GM19238 (cell line): ENCODE measurements around the gene CACHD1.

ENCODE experiments used
- DNase-seq: peaks from one replicate; pipeline ENCODE4 v3.0.0; 2011; ENCODE audit warnings: low spot score; ENCODE audit not compliant: insufficient read length

The CACHD1 gene

GRCh38 chr1:64469977-64470664, at the start of gene CACHD1:
CACHD1 (plus strand) TSS chr1:64470129; CDS start chr1:64470745, 616 bp downstream.
- DNase-seq = peak; percentile 53

GRCh38 chr1:64421377-64421776, 48.6 kb upstream of the CACHD1 start:
- DNase-seq = no peak

- no peak for DNase-seq
Observed at GRCh38 chr1:64423526-64423925, 46.4 kb upstream of the CACHD1 start.

- DNase-seq = no peak
Observed at GRCh38 chr1:64424412-64424811, 45.5 kb upstream of the CACHD1 start.

DNA sequence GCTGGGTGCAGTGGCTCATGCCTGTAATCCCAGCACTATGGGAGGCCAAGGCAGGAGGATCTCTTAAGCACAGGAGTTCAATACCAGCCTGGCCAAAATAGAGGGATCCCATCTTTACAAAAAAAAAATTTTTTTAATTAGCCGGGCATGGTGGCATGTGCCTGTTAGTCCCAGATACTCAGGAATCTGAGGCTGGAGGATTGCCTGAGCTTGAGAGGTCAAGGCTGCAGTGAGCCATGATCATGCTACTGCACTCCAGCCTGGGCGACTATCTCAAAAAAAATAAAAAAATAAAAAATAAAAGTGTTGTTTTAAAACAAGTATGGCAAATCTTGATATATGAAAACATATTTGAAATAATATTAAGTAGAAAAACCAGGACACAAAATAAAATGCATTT, 44.4 kb upstream of the CACHD1 start:
- no peak for DNase-seq

GRCh38 chr1:64426681-64427080, 43.2 kb upstream of the CACHD1 start:
- DNase-seq = no peak

DNA sequence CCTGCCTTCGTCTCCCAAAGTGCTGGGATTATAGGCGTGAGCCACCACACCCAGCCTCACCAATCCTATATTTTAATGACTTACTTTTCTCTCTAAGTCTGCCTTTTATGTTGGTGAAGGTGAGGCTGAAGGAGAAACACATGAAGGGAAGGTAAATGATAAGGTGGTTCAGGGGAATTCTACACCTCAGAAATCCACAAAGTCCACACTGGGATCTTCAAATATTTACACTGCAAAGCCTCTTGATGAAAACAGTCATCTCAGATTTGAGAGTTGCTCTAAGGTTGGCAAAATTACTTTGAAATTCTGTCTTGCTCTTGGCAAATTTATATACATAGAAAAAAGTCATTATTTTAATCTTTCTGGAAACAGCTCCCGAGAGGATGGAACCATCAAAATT, 42.0 kb upstream of the CACHD1 start:
- DNase-seq = no peak

DNA sequence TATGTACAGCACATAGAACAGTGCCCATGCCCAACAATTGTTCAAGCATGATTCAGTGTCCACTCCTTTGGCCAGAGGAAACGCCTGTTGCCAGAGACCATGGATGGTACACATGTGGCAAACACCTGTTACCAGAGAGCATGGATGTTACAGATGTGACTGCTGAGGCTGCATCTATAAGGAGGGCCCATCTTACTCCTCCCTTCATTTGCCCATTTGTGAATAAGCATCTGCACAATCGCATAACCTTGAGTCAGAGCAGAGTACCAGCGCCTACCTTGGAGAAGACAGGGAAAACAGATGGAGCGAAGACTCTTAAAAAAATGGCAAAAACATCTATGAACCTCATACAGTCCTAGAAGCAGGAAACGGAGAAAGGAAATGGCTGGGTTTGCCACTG, 36.6 kb upstream of the CACHD1 start:
- DNase-seq = no peak

GRCh38 chr1:64433747-64434146, 36.2 kb upstream of the CACHD1 start:
- DNase-seq = no peak

DNA sequence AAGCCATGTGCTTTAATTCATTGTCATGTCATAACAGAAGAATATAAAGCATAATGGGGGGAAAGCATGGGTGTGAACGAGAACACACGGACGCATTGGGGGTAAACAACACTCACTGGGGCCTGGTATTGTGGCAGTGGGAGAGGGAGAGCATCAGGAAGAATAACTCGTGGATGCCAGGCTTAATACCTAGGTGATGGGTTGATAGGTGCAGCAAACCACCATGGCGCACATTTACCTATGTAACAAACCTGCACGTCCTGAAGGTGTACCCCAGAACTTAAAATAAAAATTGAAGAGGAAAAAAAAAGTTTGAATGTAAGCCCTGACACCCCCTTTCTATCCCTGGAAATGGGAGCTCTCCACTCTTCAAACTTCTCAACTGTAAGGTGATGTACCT, 34.9 kb upstream of the CACHD1 start:
- DNase-seq = no peak

GRCh38 chr1:64437453-64437852, 32.5 kb upstream of the CACHD1 start:
- DNase-seq = no peak

DNA sequence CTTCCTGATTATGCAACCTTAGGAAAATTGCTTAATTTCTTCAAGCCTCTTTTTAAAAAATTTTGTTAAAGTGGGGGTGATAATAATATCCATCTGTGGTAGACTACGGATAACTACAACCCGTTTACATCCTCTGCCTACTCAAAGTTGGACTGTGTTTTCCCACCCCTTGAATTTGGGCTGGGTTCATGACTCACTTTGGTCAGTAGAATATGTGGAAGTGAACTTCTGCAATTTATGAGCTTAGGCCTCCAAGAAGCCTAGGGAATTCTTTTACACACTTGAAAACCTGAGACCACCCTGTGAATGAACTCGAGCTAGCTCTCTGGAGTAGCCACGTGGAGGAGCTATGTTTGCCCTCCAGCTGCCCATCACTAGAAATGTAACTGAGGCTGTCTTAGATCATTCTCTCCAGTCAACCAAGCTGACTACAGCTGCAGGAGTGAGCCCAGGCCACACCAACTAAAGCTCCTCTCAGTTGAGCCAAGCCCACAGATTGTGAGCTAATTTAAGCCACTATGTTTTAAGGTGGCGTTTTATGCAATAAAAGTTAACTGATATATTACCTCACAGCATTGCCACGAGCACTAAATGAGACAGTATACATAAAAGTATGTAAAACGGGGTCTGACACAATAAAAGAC, 29.6 kb upstream of the CACHD1 start:
- no peak for DNase-seq

GRCh38 chr1:64451440-64451839, 18.5 kb upstream of the CACHD1 start:
- no peak for DNase-seq

DNA sequence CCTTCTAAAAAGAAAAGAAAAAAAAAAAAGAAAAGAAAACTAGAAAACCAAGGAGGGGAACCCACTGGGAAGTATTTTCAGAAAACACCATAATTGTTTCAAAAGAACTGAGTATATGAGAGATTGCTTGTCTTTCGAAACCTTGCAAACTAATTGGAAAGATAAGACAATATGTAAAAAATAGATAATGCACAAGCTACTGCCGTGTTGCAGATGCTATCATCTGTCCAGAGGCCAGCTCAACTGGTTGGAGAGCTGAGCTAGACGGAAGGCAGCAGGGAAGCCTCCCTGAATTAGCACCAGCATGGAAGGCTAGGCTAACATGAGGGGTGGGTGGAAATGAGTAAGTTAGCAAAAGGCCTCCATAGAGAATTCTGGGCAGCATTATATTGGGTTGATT, 16.2 kb upstream of the CACHD1 start:
- no peak for DNase-seq

- DNase-seq = no peak
Observed at GRCh38 chr1:64458915-64459314, 11.0 kb upstream of the CACHD1 start.

DNA sequence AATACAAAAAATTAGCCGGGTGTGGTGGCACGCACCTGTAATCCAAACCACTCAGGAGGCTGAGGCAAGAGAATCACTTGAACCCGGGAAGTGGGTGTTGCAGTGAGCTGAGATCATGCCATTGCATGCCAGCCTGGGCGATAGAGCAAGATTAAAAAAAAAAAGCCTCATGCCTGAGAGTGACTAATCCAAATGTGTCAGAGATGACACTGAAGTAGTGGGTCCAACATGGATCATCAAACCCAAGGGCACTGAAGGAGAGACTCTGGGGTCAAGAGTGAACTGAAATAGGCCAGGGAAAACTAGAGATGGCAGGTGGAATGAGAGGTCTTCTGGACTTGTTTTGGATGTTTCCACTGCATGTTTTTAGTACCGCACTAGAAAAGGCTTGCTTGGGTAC, 10.2 kb upstream of the CACHD1 start:
- DNase-seq = no peak

DNA sequence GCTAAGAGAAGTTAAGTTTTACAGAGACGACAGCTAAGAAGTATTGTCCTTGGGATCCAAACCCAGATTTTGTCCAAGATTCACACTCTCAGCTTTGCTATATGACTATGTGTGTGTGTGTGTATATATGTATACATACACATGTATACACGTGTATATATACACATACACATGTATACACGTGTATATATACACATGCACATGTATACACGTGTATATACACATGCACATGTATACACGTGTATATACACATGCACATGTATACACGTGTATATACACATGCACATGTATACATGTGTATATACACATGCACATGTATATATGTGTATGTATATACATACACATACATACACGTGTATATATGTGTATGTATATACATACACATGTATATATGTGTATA, 3.9 kb upstream of the CACHD1 start:
- DNase-seq = no peak

GRCh38 chr1:64469116-64469976, 583 bp upstream of the CACHD1 start:
- no peak for DNase-seq

- peak; percentile 13 for DNase-seq
Observed at GRCh38 chr1:64470665-64471217, 812 bp downstream of the CACHD1 start.

DNA sequence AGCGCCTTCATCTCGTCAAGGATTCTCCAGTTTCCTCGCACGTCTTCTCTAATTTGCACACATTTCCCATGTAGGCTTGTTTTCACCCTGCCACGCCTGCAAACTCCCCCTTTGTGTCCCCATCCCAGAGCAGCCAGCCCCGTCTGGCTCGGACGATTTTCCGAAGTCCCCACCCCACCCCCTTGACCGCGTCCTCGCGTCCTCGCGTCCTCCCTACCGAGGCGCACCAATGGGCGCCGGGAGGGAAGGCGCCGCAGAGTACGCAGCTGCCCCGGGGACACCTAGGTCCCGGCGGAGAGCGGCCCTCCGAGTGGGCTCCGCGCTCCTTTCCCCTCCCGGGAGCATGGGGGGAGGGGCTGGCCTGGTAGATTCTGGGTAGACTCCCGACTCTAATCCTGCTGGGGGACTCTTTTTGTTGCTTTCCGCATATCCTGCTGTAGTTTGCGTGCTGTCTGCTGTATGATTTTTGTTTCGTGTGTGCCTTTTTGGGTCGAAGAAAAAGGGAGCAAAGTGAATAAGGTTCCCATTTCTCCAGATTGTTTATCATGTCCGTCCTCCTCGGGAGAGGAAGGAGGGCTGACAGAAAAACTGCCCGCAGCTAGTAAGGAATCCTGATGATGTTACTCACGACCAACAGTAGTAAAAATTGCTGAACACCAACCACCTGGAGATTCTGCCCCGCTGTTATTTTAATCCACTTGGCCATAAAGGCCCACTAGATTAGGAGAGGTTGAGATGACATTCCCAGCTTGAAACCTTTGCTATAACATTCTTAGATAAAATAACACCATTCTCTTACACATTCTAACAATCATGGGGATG, 1.5 kb downstream of the CACHD1 start:
- DNase-seq = no peak

DNA sequence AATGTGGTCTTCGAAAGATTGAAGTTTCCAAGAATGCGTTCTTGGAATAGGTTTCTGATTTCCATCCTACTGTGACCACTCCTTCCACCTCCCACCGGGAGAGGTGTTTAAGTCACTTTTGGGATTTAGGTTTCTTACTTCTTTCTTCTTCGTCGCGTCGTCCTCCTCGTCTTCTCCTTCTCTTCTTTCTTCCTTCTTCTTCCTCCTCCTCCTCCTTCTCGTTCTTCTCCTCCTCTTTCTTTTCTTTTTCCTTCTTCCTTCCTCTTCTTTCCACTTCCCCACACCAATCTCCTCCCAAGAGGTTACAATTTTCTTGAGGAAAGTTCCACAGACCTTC, 2.1 kb downstream of the CACHD1 start:
- DNase-seq = no peak
